A549 (cell line): ENCODE results near the gene CELF4. TPM values are rescaled to one million over a fixed set of nuclear protein-coding genes. Genes with fewer than 3 reads are reported as not detected.

Experiments used
- ATAC-seq, 2 experiments: fragments of 200-7000 bp in 1 of 2; fragments of >200 bp in 1 of 2; cut with Nextera tagmentation in 1 of 2; cut with Tn5 transposase in 1 of 2; 3 replicates each; pipeline versions ENCODE4 v1.8.0 to v1.9.1; 2018 to 2020; ENCODE audit warnings: mild to moderate bottlenecking in 1 of 2, moderate library complexity in 1 of 2
- CTCF ChIA-PET: fragments of 300-600 bp; sonication (Branson Sonifier 250); formaldehyde crosslinking; extraction: SDS; loops from one replicate; lab custom pipeline; 2021; ENCODE audit warnings: antibody characterized with exemption, inconsistent platforms; lab: Yijun Ruan, JAX
- POLR2A ChIA-PET: fragments of 350-600 bp; formaldehyde crosslinking; extraction: SDS; loops from one replicate; lab custom pipeline; 2021; ENCODE audit warnings: antibody characterized with exemption, inconsistent platforms; lab: Yijun Ruan, JAX
- DNase-seq, 2 experiments: peaks; one replicate each; pipeline versions ENCODE4 v3.0.0 to v3.0.0-alpha.2; 2011 to 2016; ENCODE audit warnings: low read depth in 1 of 2, low spot score in 1 of 2
- FAIRE-seq: peaks from 2 replicates; lab custom pipeline; 2011; peaks lifted over from hg19 to GRCh38; lab: Jason Lieb, UNC
- H3K27ac ChIP-seq, 2 experiments: fragments of >200 bp; sonication (Bioruptor Twin); formaldehyde crosslinking; 3 replicates each; pipeline ENCODE4 v1.5.1; 2016 to 2017
- H3K4me1 ChIP-seq: fragments of >200 bp; sonication (Bioruptor Twin); formaldehyde crosslinking; 3 replicates; pipeline ENCODE4 v1.6.1; 2016
- H3K4me2 ChIP-seq: fragments of >200 bp; sonication (Bioruptor Twin); formaldehyde crosslinking; 3 replicates; pipeline ENCODE4 v1.6.1; 2016
- H3K4me3 ChIP-seq: fragments of >200 bp; sonication (Bioruptor Twin); formaldehyde crosslinking; 3 replicates; pipeline ENCODE4 v1.5.1; 2016
- H3K9me3 ChIP-seq: fragments of >200 bp; sonication (Bioruptor Twin); formaldehyde crosslinking; 3 replicates; pipeline ENCODE4 v1.6.1; 2016
- BCL3 ChIP-seq: fragments of >200 bp; sonication (Bioruptor Twin); formaldehyde crosslinking; IDR thresholded peaks from 3 replicates; pipeline ENCODE4 v1.6.1; 2016
- BHLHE40 ChIP-seq: IDR thresholded peaks from 2 replicates; pipeline ENCODE4 v1.6.1; 2012; ENCODE audit warnings: low read depth, low read length, inconsistent platforms
- CBX2 ChIP-seq: fragments of 200-600 bp; sonication (generic); IDR thresholded peaks from 2 replicates; pipeline ENCODE4 v1.6.1; 2016; ENCODE audit warnings: low read depth, mild to moderate bottlenecking, borderline replicate concordance
- CBX8 ChIP-seq: fragments of 200-600 bp; sonication (generic); IDR thresholded peaks from 2 replicates; pipeline ENCODE4 v1.6.1; 2016
- CTCF ChIP-seq: fragments of >200 bp; sonication (Bioruptor Twin); formaldehyde crosslinking; IDR thresholded peaks from 3 replicates; pipeline ENCODE4 v1.5.1; 2016
- E2F6 ChIP-seq: IDR thresholded peaks from 2 replicates; pipeline ENCODE4 v1.6.1; 2012; ENCODE audit warnings: low read depth, borderline replicate concordance
- EHF ChIP-seq: fragments of 250-450 bp; sonication (Bioruptor Pico); IDR thresholded peaks from 2 replicates; pipeline ENCODE4 v1.5.0; 2020; ENCODE audit warnings: mild to moderate bottlenecking
- EHMT2 ChIP-seq: fragments of 200-600 bp; sonication (generic); IDR thresholded peaks from 2 replicates; pipeline ENCODE4 v1.6.1; 2016; ENCODE audit warnings: antibody characterized with exemption, low read depth, mild to moderate bottlenecking, moderate library complexity
- HDAC2 ChIP-seq: fragments of 200-600 bp; sonication (generic); IDR thresholded peaks from 2 replicates; pipeline ENCODE4 v1.6.1; 2016
- HEYL ChIP-seq: fragments of 250-450 bp; sonication (Bioruptor Pico); IDR thresholded peaks from 2 replicates; pipeline ENCODE4 v1.8.0; 2021; ENCODE audit warnings: mild to moderate bottlenecking, moderate library complexity
- HOXA7 ChIP-seq: fragments of 250-450 bp; sonication (Bioruptor Pico); IDR thresholded peaks from 2 replicates; pipeline ENCODE4 v1.5.0; 2020; ENCODE audit warnings: mild to moderate bottlenecking, moderate library complexity
- KDM5A ChIP-seq: fragments of 200-600 bp; sonication (generic); IDR thresholded peaks from 2 replicates; pipeline ENCODE4 v1.6.1; 2016; ENCODE audit warnings: antibody characterized with exemption, mild to moderate bottlenecking
- MAFK ChIP-seq: fragments of 450-650 bp; IDR thresholded peaks from 2 replicates; pipeline ENCODE4 v1.6.1; 2014; ENCODE audit not compliant: partially characterized antibody
- MAX ChIP-seq: IDR thresholded peaks from 2 replicates; pipeline ENCODE4 v1.6.1; 2012
- NPAS2 ChIP-seq: fragments of 250-450 bp; sonication (Bioruptor Pico); IDR thresholded peaks from 2 replicates; pipeline ENCODE4 v1.8.0; 2022; ENCODE audit warnings: mild to moderate bottlenecking, moderate library complexity, borderline replicate concordance
- PBX3 ChIP-seq: IDR thresholded peaks from 2 replicates; pipeline ENCODE4 v1.6.1; 2012
- PHF8 ChIP-seq: fragments of 200-600 bp; sonication (generic); IDR thresholded peaks from 2 replicates; pipeline ENCODE4 v1.6.1; 2016; ENCODE audit warnings: low read depth, mild to moderate bottlenecking, antibody characterized with exemption, moderate library complexity, borderline replicate concordance
- POLR2A ChIP-seq: IDR thresholded peaks from 2 replicates; pipeline ENCODE4 v1.6.1; 2012; ENCODE audit warnings: mild to moderate bottlenecking, low read length
- POLR2AphosphoS2 ChIP-seq: conservative IDR thresholded peaks from 2 replicates; pipeline ENCODE4 v1.6.1; 2012; ENCODE audit warnings: low read length, improper control_type of control experiment, inconsistent platforms
- RAD21 ChIP-seq, 2 experiments: fragments of >200 bp in 1 of 2; sonication (Bioruptor Twin) in 1 of 2; formaldehyde crosslinking in 1 of 2; IDR thresholded peaks in 1 of 2; conservative IDR thresholded peaks in 1 of 2; 2 replicates in 1 of 2; 3 replicates in 1 of 2; pipeline ENCODE4 v1.6.1; 2012 to 2018; ENCODE audit warnings: inconsistent platforms in 1 of 2
- RCOR1 ChIP-seq: fragments of 150-350 bp; IDR thresholded peaks from 2 replicates; pipeline ENCODE4 v1.6.1; 2014; ENCODE audit warnings: antibody characterized with exemption, low read length, low read depth
- RFX5 ChIP-seq: fragments of 450-650 bp; IDR thresholded peaks from 2 replicates; pipeline ENCODE4 v1.7.1; 2014; ENCODE audit warnings: antibody characterized with exemption, mild to moderate bottlenecking, moderate library complexity
- TFCP2L1 ChIP-seq: fragments of 250-450 bp; sonication (Bioruptor Pico); IDR thresholded peaks from 2 replicates; pipeline ENCODE4 v1.5.0; 2021; ENCODE audit warnings: mild to moderate bottlenecking
- ZC3H11A ChIP-seq: fragments of 450-650 bp; IDR thresholded peaks from 2 replicates; pipeline ENCODE4 v1.6.1; 2014; ENCODE audit warnings: antibody characterized with exemption, mild to moderate bottlenecking
- ZFP36 ChIP-seq: fragments of 450-650 bp; IDR thresholded peaks from 2 replicates; pipeline ENCODE4 v1.6.1; 2014; ENCODE audit warnings: borderline replicate concordance; ENCODE audit not compliant: partially characterized antibody
- ZSCAN20 ChIP-seq: fragments of 250-450 bp; sonication (Bioruptor Pico); IDR thresholded peaks from 2 replicates; pipeline ENCODE4 v1.8.0; 2022; ENCODE audit warnings: mild to moderate bottlenecking, moderate library complexity
- WGBS: methylation state at CpG from one replicate; pipeline ENCODE4 v1.1.6; 2017; ENCODE audit errors: missing lambda C conversion rate; 5-methylcytosine and 5-hydroxymethylcytosine counted together
- polyA plus RNA-seq, 4 experiments: library from polyadenylated mRNA; depleted of rRNA in 3 of 4; stranded (reverse); fragments of >200 nt; fragmentation: RNase III in 1 of 4; extraction: RNeasy Plus Mini Kit Qiagen cat#74134 plus additional on column Dnase treatment in 1 of 4; gene quantifications; 2 replicates in 3 of 4; 3 replicates in 1 of 4; pipeline ENCODE4 v1.2.3, GENCODE V29; 2011 to 2017

Gene CELF4
- polyA plus RNA-seq, 2 of the 4 experiments (the other 2 are of a cell fraction): 0.08 TPM; not detected in 1

GRCh38 chr18:37544217-37544616, 21.4 kb downstream of the CELF4 start:
- WGBS: 21% methylated on average over 10 of the region's 10 CpGs
- Histone ChIP-seq H3K4me2 (no peak overlapping the region), H3K27ac (no peak overlapping the region), H3K4me1 (no peaks in the 10 kb centered on the region), H3K4me3 (no peak overlapping the region), H3K9me3 (no peaks in the 10 kb centered on the region)
- FAIRE-seq (no peak), DNase-seq (no peak), ATAC-seq (no peak)
- ChIA-PET CTCF (interaction anchor here (1.1 to 1.9 kb wide), 2 partner anchors 11 to 201 kb away, joined by 3 to 4 read pairs; no protein-coding TSS in a partner anchor), POLR2A (no interaction called here)
- no peak for TF ChIP-seq E2F6
- no peak for TF ChIP-seq BHLHE40
- no peak for TF ChIP-seq POLR2A
- no peak for TF ChIP-seq BCL3
- no peak for TF ChIP-seq PBX3
- no peak for TF ChIP-seq HDAC2
- TF ChIP-seq ZFP36: no peak
- TF ChIP-seq RAD21 (conservative IDR thresholded peaks at IDR 0.05 in 1 of 2, IDR thresholded peaks at IDR 0.05 in 1 of 2): no peak
- no peak for TF ChIP-seq HEYL (CRISPR knock-in tag)
- TF ChIP-seq MAFK: no peak
- no peak for TF ChIP-seq EHMT2
- no peak for TF ChIP-seq MAX
- TF ChIP-seq ZSCAN20 (CRISPR knock-in tag): no peak
- no peak for TF ChIP-seq ZC3H11A
- no peak for TF ChIP-seq RCOR1
- no peak for TF ChIP-seq HOXA7
- no peak for TF ChIP-seq KDM5A
- no peak for TF ChIP-seq EHF (CRISPR knock-in tag)
- TF ChIP-seq CBX2: no peak
- no peak for TF ChIP-seq CBX8

- WGBS: 8% methylated on average over 4 of the region's 4 CpGs
- Histone ChIP-seq H3K4me2 (no peak overlapping the region), H3K9me3 (no peaks in the 10 kb centered on the region), H3K4me3 (no peak overlapping the region), H3K4me1 (no peaks in the 10 kb centered on the region), H3K27ac (no peak overlapping the region)
- DNase-seq (no peak), ATAC-seq (no peak), FAIRE-seq (no peak)
- POLR2A ChIA-PET: no interaction called here
- TF ChIP-seq NPAS2 (CRISPR knock-in tag) (no peak), PHF8 (no peak), CTCF (no peak), TFCP2L1 (CRISPR knock-in tag) (no peak), RFX5 (no peak), POLR2AphosphoS2 (no peak), RAD21 (conservative IDR thresholded peaks at IDR 0.05 in 1 of 2, IDR thresholded peaks at IDR 0.05 in 1 of 2) (no peak), HEYL (CRISPR knock-in tag) (no peak)
- CTCF ChIA-PET: interaction anchor here (0.6 to 1.9 kb wide), 2 partner anchors 10 to 1416 kb away, joined by 3 to 4 read pairs; no protein-coding TSS in a partner anchor
These were observed 22.3 kb downstream of the CELF4 start for GRCh38 chr18:37543321-37543720.
